ENCODE data around the gene P4HA3.
A peak's percentile ranks its signal among the peaks of the same experiment; 100 is the strongest.
"Not testable (repeated sequence)": the region's sequence is repeated elsewhere in the genome, so short reads cannot be mapped to it uniquely, and the experiment has no call there.

P4HA3 gene

DNA sequence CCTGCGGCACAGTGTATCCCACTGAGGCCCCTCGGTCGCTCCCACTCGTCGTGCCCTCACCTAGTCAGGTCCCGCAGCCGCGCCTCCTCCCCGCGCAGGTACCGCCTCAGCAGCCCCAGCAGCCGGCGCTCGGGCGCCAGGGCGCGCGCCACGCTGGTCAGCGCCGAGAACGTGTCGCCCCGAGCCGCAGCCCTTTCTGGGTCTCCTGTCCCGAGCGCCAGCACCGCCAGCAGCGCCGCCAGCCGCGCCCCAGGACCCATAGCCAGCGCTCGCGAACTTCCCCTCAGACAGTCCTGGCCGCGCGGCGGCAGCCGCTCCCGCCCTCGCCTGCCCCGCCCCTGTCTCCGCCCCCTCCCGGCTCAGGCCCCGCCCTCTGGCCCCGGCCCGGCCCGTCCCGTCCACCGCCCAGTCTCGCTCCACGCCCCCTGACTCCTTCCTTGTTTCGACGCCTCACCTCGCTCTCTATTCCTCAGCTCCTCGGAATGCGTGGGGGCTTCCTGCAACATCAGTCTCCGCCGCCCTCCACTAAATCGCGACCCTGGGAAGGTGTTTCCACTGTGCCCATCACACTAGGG lies at the start of gene P4HA3:
Gene P4HA3 (minus strand): TSS at position 289 of the 575 bp plus-strand sequence. CDS start 29 bp downstream, at position 260.
- no peak for DNase-seq

DNA sequence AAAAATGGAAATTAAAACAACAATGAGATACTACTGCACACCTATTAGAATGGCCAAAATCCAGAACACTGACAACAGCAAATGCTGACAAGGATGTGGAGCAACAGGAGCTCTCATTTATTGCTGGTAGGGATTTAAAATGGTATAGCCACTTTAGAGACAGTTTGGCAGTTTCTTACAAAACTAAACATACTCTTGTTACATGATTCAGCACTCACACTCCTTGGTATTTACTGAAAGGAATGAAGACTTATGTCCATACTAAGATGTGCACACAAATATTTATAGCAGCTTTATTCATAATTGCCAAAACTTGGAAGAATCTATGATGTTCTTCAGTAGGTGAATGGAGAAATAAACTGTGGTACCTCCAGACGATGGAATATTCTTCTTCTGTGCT lies 46.0 kb upstream of the P4HA3 start:
- DNase-seq, result no peak

DNA sequence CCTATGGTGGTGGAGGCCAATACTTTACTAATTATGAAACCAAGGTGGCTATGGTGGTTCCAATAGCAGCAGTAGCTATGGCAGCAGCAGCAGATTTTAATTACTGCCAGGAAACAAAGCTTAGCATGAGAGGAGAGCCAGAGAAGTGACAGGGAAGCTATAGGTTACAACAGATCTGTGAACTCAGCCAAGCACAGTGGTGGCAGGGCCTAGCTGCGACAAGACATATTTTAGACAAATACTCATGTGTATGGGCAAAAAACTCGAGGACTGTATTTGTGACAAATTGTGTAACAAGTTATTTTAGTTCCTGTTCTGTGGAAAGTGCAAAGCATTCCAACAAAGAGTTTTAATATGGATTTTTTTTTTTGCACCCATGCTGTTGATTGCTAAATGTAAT lies 44.2 kb upstream of the P4HA3 start:
- DNase-seq, result no peak

DNA sequence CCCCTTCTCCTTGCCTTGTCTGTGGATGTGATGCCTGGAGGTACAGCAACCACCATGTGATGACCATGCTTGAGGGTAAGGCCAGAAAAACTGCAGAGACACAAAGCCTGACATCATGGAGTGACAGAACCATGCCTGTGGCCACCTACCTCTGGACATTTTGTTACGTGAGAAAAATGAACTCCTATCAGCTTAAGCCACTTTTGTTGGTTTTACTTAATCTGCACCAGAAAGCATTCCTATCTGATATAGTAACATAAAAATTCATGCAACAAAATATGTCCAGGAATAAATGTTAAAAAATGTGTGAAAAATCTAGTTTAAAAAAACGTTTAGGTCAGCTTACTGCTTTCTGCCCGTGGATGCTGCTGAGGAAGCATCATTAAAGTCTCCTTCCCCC lies 42.6 kb upstream of the P4HA3 start:
- DNase-seq, result no peak

DNA sequence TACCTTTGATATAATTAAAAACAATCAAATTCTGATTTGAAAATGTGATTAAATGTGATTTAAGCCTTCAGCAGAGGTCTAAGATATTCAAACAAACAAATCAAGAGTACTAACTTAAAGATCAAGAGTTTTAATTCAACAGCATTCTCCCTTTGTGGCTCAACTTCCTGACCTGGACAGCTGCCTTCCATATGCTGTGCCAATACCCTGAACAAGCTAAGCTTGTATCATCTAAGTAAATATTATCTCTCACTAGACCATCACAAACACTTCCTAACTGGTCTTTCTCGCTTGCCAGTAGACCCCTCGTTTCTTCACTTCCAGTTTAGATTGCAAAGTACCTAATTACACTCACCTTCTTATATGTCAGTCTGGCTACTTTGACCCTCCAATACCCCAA lies 35.9 kb upstream of the P4HA3 start:
- no peak for DNase-seq

DNA sequence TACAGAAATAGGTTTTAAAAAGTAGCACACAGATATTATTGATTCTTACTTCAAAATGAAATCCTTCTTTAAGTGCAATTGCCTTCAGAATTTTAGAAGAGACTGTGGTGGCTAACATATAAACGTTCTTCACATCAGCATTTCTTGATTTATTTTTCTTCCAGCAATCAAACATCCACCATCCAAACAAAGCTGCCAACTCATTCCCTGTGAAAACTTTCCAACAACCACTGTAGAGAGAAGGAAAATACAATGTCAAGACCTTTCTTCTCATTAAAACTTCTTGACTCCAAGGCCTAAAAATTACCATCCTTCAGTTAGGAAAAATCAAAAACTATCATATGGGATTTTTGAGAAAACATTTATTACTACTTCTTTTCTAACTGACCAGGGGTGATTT lies 34.0 kb upstream of the P4HA3 start:
- no peak for DNase-seq

DNA sequence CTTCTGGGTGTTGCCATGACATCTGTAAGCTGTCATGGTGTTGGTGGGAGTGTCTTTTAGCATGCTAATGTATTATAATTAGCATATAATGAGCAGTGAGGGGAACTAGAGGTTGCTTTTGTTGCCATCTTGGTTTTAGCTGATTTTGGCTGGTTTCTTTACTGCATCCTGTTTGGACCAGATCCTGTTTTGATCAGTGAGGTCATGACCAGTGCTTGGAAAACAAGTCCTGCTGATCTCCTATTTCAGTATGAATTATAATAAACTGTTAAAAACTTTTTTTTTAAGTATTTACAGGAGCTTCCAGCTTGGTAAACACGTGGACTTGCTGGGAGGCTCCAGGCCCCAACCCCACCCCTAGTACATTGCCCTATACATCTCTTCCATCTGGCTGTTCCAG lies 30.5 kb upstream of the P4HA3 start:
- DNase-seq, result no peak

DNA sequence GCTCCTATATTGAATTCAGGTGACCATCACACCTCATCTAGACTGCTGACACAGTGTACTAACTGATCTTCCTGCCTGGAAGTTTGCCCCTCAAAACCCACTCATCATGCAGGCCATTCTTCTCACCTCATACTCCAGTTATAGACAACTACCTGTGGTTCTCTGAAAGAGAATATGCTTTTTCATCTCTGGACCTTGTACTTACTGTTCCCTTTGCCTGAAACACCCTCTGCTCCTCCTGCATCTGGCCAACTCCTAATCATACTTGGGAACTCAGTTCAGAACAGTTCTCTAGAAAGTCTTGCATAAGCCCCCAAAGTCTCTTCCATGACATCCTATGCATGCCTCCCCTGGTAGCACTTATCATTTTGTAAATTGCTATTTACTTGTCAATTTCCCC lies 28.2 kb upstream of the P4HA3 start:
- no peak for DNase-seq

DNA sequence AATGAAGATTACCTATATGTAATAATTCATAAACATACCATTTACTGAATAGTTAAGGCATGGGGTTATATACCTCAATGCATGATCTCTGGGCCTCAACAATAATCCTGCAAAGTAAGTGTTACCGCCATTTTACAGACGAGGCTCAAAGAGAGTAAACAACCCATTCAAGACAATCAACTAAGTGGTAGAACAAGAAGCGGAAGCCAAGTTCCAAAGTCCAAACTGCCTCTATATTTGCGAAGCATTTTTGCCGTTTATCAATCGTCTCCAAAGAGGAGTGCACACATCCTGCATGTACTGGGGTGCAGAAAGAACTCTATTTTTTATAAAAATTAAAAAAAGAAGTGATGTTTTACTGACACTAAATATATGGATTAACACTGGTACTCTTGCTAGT lies 27.5 kb upstream of the P4HA3 start:
- no peak for DNase-seq

DNA sequence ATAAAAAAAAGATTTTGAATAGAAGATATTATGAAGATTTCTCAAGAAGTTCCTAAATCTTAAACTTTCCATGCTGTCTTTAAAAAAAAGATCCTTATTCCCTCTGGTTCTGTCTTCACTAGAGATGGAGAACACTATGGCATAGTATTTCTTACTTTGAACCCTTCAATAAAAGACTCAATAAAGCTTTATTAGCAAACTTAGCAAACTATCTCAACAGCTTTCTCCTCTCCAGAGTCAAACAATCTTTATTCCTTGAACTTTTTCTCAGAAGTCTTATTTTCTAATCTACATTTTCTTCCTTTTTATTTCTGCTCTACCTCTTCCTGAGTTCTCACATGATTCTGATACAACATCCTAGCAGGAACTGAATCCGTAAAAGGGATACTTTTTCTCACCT lies 21.8 kb upstream of the P4HA3 start:
- no peak for DNase-seq

DNA sequence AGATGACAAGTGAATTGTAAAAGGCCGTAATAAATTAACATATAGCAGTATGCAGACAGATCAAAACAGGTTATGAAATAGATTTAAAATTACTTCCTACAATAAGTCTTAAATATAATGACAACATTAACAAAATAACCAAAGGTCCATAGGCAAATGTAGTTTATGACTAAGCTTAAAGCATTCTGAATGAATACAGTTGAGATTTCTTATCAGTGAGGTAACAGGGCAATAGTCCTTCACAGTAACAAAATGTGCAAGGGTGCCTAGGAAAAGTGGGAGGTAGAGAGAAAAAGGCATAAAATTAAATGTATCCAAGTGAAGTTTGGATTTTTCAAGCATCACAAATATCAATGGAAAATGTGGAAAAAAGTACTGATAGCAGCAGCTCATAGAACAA lies 20.9 kb upstream of the P4HA3 start:
- no peak for DNase-seq

DNA sequence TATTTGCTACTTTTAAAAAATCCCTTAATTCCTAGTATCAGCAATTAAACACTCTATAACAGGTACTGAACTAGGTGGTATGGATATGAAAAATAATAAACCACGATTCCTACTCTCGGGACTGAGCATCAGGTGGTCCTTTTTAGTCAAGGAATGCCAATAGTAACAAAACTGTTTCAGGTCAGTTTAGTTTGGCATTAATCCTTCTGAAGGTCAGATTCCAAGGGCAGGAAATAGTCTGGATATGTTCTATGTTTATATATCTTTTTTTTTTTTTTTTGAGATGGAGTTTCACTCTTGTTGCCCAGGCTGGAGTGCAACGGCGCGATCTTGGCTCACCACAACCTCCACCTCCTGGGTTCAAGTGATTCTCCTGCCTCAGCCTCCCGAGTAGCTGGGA lies 19.6 kb upstream of the P4HA3 start:
- not testable (repeated sequence) for DNase-seq

DNA sequence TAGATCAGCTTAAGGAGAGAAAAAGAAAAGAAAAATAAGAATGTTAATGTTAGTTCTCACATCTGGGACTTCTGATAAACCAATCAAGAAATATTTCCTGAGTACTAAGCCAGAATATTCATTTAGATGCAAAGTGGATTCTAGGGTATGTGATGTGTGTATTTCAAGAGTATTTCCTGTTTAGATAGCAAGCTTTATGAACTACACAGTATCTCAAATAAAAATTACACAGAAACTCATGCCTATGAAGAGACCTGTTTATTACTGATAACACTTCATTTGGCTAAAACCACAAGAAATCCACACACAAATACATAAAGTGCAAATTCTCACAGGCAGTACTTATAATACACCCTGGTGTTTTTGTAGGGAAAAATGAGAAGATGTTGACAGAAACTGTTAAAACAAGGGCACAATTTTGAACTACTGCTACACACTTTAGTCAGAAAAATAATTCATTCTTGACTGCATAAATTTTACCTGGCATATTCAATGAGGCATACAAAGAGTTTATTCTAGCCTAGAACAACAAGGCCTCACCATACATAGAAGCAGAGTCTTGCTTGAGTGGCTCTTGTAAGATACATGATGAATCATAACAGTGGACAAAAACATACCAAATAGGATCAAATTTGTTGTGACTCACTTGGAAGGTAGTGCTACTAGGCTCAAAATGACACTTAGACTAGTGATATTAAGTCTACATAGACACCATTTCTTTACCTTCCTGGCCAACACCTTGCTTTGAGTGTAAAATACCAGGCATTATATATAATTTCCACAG lies 18.8 kb upstream of the P4HA3 start:
- no peak for DNase-seq

DNA sequence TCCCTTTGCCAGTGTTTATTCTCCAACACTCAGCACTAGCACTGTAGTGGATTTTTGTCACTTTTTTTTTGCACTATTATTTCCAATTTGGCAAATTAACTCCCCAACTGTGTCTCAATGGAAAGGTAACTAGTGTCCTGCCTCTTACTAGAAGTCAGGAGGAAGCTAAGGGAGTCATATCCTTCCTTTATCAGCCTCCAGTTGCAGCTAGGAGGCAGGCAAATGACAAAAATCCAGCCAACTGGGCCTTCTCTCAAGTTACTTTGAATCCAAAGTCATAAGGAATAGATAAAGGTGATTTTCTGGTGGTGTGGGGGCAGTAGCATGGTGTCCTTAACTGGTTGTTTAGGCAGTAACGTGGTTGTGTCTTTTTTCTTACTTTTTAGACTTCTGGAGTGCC lies 15.6 kb upstream of the P4HA3 start:
- DNase-seq, result no peak

DNA sequence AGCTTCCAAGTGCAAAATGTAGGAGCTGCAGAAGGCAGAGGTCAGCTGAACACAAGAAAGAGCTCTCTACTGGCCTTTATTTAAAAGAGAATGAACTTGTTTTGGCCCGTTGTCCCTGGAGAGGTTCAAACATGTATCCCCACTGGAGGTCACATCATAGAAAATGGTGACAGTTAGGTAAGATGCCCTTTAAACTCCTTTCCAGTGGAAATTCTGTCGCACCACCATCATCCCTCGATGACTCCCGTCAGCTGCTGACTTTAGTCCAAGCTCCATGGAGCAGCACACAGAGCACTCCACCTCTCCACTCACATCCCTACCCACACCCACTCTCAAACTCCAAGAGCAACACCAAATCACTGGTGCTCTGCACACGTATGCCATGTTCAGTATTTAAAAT lies 15.2 kb upstream of the P4HA3 start:
- DNase-seq, result no peak

DNA sequence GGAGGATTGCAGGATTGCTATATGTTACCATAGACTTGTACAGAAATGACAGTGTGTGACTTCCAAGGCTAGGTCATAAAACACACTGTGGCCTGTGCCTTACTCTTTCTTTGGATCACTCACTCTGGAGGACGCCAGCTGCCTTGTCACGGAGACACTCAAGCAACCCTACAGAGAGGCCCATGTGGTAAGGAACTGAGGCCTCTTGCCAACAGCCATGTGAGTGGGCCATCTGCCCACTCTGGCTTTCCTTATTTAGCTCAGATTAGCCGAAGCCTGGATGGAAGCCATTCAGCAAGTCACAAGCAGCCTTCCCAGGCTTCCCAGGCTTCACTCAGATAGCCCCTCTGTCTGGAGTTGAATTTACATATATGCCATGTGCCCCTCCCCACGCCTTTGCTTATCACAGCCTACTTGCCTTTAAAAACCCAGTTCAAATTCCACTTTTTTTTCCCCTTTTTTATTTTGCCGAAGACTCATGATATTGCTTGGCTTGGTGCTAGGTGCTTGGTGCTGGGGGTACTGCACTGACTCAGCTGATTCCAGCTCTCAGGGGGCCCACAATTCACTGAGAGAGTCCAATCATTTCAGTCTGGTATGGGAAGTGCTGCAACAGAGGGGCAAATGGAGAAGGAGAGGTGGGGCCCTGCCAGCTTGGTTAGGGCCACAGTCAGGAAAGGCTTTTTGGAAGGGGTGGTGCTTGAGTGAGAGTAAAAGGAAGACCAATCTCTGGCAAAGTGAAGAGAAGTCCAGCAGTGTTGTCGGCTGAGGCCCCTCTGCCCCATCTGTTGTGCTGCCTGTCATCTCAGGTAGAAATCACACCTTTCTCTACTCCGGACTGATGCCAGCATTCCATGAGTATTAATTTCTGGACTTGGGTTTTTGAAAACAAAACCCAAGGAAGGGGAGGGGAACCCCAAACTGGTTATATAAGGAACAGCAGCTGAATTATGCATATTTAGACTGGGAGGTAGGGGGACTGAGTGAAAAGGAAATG lies 14.5 kb upstream of the P4HA3 start:
- DNase-seq, result peak; percentile 65

DNA sequence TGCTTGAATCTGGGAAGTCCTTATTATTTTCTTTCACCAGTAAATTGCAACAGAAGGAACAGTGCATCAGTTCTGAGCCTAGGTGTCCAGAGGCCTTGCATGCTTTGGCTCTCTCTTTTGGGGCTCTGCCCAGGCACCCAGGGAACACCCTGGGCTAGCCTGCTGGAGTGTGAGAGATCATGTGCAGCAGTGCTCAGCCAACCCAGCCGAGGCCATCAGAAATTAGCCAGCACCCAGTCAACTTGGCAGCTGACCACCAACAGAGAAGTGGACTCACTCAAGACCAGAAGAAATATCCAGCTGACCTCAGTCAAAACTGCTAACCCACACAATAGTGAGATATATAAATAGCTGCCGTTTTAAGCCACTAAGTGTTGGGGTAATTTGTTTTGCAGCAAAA lies 11.2 kb upstream of the P4HA3 start:
- DNase-seq, result no peak

DNA sequence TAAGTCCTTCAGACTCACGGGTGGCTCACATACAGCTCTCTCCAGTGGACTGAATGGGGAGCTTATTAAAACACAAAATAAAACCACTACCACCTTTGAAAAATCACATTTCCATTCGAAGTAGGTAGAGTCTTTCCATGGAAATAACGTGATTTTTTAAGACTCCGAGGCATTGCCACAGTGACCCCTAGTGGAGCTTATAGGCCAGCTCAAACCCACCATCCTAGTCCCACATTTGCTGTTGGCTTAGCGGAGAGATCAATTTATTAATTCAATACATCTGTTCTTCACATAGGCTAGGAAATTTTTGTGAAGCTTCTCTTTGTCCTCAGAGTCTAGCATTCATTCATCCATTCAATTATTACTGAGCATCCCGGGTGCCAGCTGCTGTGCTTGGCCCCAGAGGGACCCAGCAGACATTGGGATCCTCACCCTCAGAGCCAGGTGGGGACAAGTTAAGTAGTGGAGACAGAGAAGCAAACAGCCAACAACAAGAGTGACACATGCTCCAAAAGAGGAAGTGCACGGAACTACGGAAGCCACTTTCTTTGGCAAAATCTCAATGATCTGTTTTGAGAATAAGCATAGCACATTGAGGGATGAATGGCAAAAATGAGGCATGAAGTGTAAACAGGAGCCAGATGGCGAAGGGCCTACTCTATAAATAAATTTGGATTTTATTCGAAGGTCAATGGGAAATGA lies 10.2 kb upstream of the P4HA3 start:
- DNase-seq, result no peak

DNA sequence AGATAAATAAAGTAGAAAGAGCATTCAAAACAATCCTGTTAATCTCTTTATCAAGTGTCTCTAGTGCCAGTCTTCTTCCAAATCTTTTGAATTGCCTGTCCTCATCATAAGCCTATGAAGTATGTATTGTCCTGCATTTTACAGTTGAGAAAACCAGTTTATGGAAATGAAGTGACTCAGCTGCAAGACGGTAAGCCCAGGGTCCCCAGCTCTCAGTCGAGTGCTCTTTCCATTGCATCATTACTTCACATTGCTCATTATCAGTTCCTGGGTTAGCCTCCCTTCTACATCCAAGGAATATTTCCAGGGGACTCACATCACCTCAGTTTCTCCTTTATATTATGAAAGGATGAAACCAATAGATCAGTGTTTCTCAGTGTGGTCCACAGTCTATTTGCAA lies 9.1 kb upstream of the P4HA3 start:
- no peak for DNase-seq

DNA sequence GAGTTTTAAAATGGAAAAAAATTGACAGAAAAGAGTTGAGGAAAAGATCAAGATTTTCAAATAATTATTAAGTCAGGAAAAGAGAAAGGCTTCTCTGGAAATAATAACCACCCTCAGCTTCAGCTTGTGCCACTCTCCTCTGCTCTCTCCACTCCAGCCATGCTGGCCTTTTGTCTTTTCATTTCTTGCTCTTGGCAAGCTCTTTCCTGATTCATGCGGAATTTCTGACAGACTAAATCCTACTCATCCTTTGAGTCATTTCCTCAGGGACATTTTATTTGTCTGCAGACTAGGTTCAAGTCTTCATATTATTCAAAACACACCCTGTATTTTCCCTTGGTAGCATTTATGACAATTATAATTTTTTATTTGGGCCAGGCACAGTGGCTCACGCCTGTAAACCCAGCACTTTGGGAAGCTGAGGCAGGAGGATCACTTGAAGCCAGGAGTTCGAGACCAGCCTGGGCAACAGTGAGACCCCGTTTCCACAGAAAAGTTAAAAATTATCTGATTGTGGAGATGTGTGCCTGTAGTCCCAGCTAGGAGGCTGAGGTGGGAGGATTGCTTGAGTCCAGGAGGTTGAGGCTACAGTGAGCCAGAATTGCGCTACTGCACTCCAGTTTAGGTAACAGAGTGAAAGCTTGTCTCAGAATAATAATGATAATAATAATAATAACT lies 7.8 kb upstream of the P4HA3 start:
- DNase-seq, result no peak

DNA sequence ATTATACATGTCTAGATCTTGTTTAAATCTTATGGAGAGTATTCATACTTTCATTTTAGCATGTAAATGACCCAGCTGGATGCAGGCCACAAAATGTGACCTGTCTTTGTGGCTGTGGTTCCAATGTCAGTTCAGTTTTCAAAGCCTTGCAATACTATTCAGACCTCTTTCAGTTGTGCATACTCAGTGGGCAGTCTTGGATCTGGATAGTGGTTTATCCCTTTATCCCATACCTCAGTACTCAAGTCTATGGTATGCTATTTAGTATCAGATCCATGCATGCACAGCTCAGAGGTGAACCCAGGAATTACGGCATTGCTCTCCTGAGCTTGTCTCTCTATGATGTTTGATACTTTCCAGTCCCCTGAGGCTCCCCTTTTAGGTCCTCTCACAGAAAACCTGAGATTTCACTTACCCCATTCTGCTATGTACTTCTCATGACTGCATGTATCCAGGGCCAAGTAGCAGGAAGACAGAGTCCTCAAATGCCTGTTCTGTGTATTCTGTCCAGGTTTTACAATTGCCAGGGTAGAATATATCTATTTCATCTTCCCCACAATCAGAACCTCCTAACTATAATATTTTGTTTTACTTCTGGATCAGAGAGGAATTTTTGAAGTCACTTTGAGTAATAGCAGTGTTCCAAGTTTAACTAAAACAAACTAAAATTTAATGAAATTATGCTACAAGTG lies 6.9 kb upstream of the P4HA3 start:
- DNase-seq, result no peak

All from midbrain (tissue), 1 donor.